KG1 (cell line): ENCODE data around the gene SLC25A34.

Source experiments
- DNase-seq: peaks from one replicate; lab custom pipeline; 2025; lab: John Stamatoyannopoulos, UW

The SLC25A34 gene

DNA sequence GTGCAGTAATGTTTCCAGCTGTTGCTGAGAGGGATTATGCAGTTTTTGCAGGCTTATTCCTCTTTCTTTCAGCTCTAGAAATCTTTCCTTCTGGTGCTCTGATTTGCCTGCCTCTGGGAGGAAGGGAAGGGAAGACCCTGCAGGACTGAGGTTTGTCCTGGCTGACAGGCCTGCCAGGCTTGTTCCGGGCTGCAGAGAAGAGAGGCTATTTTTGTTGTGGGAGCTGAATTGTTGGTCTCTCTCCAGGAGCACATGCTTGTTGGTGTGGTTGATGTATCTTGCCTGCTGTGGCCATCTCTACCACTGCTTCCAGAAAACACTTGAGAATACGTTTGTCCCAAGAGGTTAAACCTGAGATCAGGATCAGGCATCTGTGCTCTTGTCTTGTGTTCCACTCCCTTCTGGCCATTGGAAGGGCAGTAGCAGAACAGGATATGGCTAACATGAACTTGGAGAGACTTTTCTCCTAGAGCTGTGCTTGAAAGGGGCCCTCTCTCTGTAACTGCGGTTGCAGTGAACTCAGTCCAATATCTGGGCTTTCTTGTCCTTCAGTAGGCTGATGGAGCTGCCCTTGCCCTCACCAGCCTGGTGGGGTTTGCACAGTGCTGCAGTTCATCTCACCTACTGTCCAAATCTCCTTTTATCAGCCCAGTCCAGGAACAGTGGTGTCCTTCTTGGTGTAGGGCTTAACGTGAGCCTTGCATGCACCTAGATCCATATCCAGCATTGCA is 21.5 kb upstream of the SLC25A34 start:
- no peak for DNase-seq

DNA sequence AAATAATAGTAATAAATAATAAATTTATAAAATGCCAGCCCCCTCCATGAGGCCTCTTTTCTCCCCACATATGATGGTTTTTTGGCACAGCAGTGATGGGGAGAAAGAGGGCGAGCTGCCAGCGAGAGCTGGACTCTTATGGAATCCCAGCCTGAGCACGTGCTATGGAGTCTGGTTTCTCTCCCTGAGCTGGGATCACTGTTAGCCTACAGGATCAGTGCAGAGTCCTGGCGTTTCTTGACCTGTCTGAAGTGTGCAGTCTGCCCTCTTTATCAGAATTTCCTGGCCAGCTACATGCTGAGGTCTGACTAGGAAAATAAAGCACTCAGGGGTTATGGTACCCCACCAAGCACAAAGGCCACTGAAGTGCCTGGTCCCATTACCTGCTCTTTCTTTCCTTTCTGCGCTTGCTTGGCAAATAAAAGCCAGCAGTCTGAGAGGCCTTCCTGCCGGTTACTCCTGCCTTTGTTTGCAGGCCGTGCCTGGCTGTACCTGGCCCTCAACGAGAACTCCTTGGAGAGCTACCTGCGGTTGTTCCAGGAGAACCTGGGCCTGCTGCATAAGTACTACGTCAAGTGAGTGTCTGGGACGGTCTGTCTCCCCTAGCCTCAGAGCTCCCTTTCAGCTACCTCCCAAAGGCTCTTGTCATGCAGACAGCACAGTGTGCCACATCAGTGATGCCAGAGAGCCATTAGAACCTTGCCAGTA is 18.5 kb upstream of the SLC25A34 start:
- DNase-seq = no peak

DNA sequence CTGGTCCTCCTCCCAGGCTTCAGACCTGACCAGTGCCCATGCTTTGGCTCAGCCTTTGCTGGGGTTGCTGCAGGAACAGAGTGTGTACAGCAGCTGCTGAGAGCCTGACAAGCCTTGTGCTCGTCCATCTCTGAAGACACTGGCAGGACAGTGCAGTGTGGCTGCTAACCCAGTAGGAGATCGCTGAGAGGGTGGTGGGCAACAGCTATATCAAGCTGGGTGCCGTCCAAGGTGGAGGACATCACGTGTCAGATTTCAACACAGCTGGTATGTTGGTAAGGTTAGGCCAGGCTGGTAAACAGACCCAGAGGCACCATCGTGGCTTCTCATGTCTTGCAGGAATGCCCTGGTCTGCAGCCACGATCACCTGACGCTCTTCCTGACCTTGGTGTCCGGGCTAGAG is 17.9 kb upstream of the SLC25A34 start:
- no peak for DNase-seq

DNA sequence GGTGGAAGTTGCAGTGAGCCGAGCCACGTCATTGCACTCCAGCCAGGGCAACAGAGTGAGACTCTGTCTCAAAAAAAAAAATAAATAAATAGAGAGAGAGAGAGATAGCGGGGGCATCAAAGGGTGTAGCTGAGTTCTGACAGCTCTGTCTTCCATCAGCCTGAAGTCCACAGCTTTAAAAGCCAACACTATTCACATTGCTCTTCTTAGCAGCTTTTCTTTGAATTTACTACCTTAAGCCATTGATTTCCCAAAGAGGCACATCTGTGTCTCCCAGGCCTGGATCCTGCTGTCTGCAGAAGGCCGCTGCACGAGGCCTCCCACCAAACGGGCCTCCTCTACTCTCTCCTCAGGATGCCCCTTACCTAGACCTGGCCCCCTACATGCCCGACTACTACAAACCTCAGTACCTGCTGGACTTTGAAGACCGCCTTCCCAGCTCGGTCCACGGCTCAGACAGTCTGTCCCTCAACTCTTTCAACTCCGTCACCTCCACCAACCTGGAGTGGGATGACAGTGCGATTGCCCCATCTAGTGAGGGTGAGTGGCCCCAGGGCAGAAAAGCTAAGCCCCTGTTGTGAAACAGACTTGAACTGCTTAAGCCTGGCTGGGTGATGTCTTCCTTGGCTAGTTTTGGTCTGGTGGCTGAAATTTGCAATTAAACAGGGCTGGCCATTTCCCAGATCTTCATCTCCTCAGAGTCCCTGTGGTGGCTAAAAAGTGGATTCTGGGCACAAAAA is 16.5 kb upstream of the SLC25A34 start:
- no peak for DNase-seq

DNA sequence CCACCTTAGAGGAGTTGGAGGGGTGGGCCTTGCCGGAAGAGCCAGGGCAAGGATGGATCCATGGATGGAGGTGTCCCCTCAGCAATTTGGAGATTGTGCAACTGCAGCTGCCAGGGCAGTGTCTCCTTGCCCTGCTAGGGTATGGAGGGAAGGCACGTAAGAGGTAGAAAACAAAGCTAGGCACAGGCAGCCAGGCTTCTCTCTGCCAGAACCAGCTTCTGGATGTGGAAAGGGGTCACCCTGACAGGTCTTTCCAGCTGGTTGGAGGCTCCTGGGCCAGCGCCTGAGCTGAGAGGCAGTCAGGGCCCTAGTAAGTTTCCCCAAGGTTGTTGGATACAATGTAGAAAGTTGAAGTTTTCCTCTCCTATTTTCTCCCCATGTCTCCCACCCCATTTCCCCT is 15.2 kb upstream of the SLC25A34 start:
- no peak for DNase-seq

DNA sequence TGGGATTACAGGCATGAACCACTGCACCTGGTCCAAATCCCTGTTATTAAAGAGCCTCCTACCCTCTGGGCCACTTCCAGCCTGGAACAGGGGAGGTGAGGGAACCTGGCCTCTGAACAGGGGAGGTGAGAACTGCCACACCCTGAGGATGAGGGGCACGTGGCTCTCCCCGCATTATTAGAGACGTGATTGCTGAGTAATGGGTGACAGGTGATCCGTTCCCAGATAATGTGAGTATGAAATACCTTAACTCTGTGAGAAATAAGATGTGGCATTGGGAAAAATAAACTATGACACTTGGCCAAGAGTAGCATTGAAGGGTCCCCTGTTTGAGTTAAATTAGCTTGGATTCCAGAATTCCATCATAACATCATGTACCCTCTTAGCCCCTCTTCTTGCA is 13.6 kb upstream of the SLC25A34 start:
- DNase-seq = no peak

DNA sequence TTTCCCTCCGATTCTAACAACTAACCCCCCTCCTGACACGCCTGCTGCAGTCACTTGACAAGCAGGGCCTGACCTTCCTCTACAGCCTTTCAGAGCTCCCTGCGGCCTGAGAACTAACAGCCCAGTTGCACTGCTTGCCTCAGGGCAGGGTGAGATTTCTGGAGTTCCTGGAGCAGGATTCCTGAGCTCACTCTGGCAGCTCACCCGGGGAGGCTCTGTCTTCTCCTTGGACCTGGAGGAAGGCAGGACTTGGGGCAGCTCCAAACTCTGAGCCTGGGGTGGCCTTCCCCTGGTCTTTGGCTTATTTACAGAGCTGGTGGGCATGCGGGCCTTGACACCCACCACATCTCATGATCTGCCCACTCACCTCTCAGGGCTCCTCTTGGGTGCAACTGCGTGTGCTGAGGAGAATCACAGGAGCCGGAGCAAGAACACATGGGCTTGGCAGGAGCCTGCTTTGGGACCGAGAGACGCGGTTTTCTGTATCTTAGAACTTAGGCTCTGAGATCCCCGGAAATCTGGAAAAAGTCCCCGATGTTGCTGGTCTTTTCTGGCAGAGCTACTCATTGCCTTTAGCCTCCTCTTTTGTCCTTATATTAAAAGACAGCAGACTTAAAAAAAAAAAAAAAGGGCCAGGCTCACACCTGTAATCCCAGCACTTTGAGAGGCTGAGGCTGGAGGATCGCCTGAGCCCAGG is 13.1 kb upstream of the SLC25A34 start:
- no peak for DNase-seq

DNA sequence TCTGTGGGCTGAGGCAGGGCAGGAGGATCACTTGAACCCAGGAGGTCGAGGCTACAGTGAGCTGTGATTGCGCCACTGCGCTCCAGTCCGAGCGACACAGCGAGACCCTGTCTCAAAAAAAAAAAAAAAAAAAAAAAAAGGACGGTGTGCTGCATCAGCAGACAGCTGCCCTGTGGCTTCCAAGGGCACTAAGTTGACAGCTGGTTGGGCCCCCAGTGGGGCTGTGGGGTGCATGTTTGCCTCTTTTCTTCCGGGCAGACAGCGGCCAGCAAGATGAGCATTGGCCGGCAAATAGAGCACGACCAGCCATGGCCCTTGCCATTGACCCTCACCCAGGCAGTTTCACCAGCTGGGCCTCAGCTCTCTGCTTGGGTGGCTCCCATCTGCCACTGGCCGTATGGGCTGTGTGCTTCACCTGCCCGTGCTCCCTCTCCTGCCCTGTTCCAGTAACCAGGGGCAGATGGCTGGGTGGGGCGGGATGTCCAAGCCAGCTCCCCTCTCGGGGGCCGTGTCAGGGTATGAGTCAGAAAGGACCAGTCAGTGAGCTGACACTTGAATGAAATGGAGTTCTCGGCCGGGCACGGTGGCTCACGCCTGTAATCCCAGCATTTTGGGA is 12.3 kb upstream of the SLC25A34 start:
- DNase-seq = no peak

DNA sequence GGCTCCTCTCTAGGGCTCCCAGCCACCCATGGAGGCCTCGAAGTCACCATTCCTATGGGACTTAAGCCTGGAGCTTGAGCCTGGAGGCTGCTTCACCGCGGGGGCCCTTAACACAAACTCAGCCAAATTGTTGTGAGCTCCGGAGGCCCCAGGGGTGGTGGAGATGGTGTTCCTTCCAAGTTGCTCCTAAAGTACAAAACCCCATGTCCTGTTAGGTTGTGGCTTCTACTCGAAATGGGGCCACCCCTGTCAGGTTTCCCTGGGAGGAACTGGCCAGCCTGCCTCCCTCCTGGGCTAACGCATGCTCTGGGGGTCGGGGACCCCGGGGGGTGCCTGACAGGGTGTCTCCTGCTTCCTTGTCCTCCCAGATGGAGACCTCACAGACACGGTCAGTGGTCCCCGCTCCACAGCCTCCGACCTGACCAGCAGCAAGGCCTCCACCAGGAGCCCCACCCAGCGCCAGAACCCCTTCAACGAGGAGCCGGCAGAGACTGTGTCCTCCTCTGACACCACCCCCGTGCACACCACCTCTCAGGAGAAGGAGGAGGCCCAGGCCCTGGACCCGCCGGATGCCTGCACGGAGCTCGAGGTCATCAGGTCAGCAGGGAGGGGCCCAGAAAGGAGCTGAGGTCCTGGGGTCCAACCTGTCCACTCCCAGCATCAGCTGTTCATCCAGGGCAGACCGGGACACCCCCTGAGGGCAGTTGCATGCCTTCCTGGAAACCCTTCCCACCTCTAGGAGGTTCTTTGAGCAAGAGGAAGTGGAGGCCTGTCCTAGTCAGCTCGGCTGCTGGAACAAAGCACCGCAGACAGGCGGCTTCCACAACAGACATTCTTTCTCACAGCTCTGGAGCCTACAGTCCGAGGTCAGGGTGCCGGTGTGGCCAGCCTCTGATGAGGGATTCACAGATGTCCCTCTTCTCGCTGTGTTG is 10.8 kb upstream of the SLC25A34 start:
- DNase-seq = no peak

DNA sequence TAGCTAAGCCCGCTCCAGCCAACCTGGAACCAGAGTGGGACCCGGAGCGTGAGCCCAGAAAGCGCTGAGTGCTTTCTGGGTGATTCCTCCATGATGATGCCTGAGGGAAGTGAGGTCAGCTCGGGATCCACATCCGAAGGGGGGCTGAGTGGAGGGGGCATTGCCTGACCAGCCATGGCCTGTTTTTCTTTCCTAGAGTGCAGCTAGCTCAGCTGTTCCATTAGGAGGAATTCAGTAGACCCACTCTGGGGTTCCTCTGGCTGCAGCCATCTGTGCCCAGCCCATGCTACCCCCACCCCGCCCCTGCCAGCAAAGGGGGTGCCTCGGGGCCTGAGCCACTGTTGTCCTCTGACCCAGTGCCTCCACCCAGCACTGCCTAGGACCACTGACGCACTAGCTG is 9.6 kb upstream of the SLC25A34 start:
- no peak for DNase-seq

DNA sequence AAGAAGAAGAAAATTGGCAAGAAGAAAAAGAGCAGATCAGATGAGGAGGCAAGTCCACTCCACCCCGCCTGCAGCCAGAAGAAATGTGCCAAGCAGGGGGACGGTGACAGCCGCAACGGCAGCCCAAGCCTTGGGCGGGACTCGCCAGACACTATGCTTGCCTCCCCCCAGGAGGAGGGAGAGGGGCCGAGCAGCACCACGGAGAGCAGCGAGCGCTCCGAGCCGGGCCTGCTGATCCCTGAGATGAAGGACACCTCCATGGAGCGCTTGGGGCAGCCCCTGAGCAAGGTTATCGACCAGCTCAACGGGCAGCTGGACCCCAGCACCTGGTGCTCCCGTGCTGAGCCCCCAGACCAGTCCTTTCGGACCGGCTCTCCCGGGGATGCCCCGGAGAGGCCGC is 9.0 kb upstream of the SLC25A34 start:
- no peak for DNase-seq

DNA sequence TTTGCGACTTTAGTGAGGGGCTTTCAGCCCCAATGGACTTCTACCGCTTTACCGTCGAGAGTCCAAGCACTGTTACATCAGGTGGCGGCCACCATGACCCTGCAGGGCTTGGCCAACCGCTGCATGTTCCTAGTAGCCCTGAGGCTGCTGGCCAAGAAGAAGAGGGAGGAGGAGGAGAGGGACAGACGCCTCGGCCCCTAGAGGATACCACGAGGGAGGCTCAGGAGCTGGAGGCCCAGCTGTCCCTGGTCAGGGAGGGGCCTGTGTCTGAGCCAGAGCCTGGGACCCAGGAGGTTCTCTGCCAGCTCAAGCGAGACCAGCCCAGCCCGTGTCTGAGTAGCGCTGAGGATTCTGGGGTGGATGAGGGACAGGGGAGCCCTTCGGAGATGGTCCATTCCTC is 8.6 kb upstream of the SLC25A34 start:
- no peak for DNase-seq

DNA sequence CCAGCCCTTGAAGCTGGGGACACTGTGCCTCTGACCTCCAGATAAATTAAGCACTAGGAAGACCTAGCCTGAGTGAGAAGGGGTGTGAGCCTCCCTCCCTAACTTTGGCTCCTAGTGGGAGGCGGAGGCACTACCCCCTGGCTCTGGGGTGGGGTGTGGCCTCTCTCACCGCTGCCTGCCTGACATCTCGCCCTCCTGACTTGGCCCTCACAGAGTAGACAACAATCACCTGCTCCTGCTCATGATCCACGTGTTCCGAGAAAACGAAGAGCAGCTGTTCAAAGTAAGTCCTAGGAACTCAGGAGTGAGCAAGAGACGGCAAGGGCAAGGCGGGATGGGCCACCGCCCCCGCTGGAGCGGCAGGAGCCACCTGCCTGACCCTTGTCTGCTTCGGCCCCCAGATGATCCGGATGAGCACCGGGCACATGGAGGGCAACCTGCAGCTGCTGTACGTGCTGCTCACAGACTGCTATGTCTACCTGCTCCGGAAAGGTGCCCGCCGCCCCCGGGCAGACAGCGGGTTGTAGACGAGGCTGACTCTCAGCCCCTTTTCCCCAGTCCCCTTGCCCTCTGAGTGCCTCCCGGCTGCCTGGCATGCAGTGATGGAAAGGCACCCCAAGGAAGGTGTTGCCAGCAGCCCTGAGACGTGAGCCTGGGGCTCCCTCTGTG is 8.1 kb upstream of the SLC25A34 start:
- DNase-seq = no peak

DNA sequence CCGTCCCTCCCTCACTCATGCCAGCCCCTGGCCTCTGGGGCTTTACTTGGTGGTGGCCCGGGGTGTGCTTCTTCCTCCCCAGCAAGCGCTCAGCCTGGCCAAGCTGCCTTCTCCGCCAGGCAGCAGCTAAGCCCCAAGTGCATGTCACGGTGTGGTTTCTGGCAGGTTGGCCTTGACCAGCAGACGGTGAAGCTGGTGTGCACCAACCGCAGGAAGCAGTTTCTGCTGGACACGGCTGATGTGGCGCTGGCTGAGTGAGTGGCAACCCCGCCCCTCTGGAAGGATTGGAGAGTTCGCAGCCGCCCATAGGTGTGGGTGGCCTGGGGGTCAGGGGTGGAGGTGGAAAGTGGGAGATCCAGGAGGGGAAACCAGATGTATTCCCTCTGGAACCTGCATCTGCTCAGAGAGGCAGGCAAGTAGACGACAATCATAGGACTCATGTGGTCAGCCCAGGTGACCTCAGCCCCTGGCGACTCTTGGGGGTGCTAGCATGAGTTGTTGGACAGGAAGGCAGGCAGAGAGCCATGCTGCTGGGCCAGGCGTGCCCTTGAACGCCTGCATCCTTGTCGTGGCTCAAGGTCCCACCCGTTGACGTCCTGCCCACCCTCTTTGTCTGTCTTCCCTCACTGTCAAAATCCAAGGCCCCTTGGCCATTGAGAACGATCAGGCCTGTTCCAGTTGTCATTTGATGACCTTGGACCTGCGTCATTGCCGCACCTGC is 7.0 kb upstream of the SLC25A34 start:
- DNase-seq = no peak

DNA sequence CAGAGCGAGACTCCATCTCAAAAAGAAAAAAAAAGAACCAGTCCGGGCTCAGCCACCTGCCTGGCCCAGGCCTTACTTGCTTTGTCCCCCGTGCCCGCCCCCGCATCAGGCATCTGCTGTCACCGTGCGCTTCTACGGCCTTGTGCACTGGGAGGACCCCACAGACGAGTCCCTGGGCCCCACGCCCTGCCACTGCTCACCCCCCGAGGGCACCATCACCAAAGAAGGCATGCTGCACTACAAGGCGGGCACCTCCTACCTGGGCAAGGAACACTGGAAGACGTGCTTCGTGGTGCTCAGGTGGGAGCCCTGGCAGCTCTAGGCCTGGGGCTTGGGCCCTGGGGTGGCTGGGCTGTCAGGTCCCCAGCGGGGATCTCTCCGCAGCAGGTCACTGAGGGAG is 5.6 kb upstream of the SLC25A34 start:
- no peak for DNase-seq

DNA sequence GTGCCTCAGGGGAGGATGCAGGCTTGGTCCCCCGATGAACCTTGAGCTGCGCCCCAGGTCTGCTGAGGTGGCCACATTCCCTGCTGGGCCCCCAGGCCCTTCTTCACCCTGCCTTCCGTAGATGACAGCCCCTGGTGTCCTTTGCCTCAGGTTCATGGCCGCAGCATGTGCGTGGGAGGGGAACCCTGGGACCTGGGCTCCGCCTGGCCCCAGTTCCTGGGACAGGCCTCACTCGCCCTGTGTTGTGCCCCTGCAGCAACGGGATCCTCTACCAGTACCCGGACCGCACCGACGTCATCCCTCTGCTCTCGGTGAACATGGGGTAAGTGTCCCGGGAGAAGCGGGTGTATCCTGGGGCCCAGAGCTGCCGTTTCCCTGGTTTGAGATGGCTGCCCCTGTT is 5.1 kb upstream of the SLC25A34 start:
- no peak for DNase-seq

DNA sequence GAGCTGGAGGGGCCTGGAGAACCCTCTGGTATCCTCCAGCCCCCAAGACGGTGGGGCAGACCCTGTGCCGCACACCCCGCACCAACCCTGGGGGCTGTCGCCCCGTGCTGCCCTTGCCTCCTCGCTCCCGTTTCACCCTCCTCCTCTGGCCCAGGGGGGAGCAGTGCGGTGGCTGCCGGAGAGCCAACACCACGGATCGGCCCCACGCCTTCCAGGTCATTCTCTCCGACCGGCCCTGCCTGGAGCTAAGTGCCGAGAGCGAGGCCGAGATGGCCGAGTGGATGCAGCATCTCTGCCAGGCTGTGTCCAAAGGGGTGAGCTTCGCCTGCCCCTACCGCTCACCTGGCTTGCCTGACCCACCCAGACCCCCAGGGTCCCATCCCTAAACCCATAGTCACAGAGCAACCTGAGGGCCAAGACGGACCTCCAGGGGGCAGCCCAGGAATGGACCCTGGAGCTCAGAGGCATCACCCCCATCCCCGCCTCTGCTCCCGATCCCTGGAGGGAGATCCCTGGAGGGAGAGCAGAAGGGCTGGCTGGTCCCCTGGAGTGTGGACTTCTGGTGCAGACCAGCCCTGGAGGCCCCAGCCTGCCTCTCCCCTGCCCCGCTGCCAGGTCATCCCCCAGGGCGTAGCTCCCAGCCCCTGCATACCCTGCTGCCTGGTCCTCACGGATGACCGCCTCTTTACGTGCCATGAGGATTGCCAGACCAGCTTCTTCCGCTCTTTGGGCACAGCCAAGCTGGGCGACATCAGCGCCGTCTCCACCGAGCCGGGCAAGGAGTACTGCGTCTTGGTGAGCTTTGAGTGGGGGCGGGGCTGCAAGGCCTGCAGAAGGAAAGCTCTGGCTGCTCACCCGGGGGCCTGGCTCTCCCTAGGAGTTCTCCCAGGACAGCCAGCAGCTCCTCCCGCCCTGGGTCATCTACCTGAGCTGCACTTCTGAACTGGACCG is 4.0 kb upstream of the SLC25A34 start:
- DNase-seq = no peak

DNA sequence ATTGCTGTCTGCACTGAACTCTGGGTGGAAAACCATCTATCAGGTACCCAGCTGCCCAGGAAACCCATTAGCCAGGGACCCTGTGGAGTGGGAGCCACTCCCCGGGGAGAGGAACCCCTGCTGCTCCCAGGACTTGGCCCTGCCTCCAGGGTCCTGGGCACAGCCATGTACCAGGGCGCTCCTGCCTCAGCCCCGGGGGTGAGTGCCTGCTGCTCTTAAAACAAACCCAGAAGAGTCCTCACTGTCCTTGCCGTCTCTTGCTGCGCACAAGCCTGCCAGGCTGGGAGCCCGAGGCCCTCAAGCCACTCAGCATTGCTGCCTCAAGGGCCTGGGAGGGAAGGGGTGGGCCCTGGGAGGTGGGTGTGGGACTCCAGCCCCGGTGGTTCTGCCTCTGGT is 3.4 kb upstream of the SLC25A34 start:
- no peak for DNase-seq
